ENCODE measurements around the gene JAML. TPM values are rescaled to one million over a fixed set of nuclear protein-coding genes. Genes with fewer than 3 reads are reported as not detected.
"Not testable (repeated sequence)": the region's sequence is repeated elsewhere in the genome, so short reads cannot be mapped to it uniquely, and the experiment has no call there.

JAML gene
- total RNA-seq, 1 experiment from 2014 or later = not detected

DNA sequence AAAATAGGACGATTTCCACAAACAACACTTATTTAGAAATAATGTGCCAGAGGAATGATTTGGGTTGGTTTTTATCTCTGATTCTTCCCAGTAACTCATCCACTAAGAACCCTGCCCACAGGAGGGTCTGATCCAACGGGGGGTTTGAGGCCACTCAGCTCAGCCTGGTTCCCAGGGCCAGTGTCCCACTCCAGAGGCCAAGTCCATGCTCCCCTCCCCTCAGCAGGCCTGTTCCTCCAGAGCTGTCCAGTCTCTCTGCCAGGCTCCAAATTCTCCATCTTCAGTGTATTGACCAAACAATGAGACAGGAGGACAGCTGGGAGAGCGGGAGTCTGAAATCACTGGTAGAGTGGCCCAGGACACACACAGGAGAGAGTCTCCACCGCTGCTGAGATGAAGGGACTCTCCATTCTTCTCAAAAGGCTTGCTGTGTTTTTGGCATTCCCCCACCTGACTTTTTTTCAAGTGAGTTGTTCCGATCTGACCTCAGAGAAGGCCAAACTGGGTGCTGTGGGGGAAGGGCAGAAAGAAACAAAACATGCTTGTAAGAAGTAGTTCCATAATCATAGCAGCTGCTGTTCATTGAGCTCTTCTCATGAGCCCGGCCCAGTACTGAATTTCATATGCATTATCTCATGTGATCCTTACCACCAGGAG, 30.8 kb downstream of the JAML start:
- no peak for DNase-seq (ENCODE audit: low read depth)

DNA sequence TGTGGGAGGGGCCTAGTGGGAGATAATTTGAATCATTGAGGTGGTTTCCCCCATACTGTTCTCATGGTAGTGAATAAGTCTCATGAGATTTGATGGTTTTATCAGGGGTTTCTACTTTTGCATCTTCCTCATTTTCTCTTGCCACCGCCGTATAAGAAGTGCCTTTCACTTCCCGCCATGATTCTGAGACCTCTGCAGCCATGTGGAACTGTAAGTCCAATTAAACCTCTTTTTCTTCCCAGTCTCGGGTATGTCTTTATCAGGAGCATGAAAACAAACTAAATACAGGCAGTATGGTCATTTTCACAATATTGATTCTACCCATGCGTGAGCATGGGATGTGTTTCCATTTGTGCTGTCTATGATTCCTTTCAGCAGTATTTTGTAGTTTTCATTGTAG, 32.0 kb downstream of the JAML start:
- DNase-seq (ENCODE audit: low read depth) = not testable (repeated sequence)

GRCh38 chr11:118190942-118191506, 33.8 kb downstream of the JAML start:
- not testable (repeated sequence) for DNase-seq (ENCODE audit: low read depth)

DNA sequence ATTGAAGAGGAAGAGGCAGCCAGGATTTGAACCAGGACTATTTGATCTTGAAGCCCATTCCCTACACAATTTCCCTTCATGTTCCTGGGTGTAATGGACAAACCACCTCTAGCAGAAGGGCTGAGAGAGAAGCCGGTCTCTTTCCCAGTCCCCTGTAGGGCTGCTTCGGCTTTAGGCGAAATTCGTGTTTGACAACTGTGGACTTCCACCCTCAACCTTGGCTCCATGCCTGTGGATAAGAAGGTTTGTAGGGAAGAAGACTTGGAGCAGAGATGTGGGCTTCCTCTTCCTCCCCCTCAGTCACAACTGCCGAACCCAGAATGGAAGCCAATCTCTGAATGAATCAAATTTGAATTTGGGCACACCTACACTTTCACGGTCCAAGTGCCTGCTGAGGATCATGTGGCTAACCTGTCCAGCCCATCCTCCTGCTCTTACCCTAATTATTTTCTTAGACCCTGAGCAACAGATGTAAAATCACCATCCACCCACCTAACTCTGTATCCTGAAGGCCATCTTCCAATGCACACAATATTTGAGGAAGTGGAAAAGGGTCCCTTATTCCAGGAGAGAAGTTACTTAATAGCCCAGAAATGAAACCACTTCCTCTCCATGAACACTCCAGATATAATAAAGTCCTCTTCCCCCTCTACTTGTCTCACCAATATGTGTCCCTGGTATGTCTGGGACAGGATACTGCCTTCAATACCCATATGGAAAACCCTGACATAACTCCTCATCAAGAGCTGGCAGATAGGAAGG, 38.3 kb downstream of the JAML start:
- no peak for DNase-seq (ENCODE audit: low read depth)

- DNase-seq (ENCODE audit: low read depth) = no peak
These were observed 39.8 kb downstream of the JAML start for GRCh38 chr11:118184784-118185579.

- not testable (repeated sequence) for DNase-seq (ENCODE audit: low read depth)
These were observed 41.1 kb downstream of the JAML start for GRCh38 chr11:118183691-118184090.

- peak; percentile 30 for DNase-seq (ENCODE audit: low read depth)
These were observed 44.5 kb downstream of the JAML start for GRCh38 chr11:118180300-118180703.

- no peak for DNase-seq (ENCODE audit: low read depth)
These were observed 48.1 kb downstream of the JAML start for GRCh38 chr11:118176778-118177134.

DNA sequence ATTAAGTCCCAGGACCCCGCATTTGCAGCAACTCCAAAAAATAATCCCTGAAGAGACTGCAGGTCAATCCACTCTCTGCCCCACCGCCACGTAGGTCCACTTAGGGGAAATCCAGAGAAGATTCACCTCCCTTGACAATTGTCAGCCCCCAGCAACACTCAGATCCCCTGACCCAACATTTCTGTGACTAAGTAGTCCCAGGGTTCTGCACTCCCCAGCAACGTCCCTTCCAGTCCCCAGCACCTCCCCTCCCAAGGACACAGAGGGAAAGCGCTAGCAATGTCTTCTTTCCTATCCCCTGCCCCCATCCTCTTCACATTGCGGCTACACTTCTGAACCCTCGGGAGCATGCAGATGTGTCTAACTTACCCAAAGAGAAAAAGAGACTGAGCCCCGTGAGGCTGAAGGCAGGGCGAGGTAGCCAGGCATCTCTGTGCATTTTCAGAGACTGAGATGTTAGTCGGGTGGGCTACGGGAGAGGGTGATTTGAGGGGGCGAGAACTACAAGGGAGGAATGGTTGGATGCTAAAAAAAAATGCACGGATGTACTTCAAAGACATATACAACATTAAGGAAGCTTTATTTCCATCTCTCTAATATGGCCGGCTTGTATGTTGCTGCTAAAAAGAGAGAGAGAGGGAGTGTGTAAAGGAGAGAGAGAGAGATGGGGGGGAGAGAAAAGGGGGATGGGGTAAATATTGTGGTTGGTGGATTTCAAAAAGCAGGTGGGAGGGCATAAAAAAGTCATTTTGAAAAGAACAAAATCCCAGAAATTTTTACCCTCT, 48.6 kb downstream of the JAML start, which contains the start of gene SCN2B:
TSS of gene SCN2B (minus strand) at position 647 of the 785 bp plus-strand sequence. CDS start at position 439, 208 bp downstream.
- no peak for DNase-seq (ENCODE audit: low read depth)

- DNase-seq (ENCODE audit: low read depth) = peak; percentile 82
These were observed 49.5 kb downstream of the JAML start for GRCh38 chr11:118175031-118175992.

DNA sequence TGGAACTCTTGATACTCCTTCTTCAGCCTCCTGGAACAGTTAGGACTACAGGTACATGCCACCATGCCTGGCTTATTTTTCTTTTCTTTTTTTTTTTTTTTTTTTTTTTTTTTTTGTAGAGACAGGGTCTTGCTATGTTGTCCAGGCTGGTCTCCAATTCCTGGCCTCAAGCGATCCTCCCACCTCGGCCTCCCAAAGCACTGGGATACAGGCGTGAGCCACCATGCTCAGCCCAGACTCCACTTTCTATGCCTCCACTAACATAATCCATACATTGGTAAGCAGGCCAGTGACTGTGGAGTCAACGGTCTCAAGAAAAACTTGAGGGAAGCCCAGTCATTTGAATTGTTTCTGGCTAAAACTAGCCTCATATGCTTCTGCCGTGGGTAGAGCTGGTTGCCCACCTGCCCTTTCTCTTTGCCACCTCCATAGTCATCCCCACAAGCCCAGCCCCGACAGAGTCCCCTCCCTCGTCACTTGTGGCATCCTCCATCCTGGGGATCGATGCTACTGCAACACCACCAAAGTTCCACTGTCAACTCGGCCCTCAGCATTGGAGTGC, 50.7 kb downstream of the JAML start:
- no peak for DNase-seq (ENCODE audit: low read depth)

GRCh38 chr11:118172356-118172755, 52.5 kb downstream of the JAML start:
- no peak for DNase-seq (ENCODE audit: low read depth)

DNA sequence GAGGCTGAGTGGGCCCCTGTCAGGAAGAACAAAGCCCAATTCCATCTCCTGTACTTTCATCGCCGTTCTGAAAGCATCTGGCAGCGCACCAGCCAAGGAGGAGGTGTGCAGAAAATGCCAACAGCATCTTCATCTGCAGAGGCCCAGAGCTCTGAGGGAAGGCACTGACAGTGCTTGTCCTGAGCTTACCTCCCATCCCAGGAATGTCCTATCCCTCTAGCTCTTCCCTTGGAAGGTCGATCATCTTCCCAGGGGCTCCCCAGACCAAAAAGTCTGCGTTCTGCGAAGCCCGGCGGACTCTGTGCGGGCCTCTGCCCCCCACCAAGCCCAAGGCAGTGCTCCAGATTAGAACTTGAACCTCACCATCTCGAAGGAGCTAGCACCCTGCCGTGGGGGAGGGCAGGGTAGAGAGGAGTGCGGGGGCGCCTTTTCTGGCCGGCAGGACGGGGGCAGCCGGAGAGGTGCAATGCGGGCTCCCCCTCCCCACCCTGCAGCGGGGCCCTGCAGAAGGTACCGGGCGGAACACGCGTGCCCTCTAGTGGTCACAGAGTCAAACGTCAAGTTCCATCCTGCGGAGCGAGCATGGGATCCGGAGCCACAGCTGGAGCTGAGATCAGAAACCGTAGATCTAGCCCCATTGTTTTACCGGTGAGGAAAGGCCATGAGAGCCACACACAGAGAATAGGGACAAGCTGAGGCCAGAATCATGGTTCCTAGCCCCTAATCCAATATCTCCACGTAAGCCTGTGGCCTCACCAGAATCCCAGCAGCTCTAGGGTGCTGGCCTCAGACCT, 53.3 kb downstream of the JAML start:
- peak; percentile 48 for DNase-seq (ENCODE audit: low read depth)

DNA sequence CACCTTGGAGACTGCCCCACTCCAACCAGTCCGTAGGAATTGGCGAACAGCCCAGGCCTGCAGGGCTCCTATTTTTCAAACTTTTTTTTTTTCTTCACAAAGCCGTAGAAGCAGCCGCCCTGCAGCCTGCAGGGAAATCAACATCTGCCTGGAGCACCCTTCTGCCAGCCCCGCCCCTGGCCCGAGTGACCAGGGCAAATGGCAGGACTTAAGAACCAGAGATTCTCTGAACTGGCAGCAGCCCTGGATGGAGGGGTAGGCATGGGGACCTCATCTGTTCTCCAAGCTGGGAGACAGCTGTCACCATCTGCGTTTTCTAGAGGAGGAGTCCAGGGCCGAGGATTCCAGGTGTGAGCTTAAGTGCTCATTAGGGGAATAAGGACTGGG, 53.9 kb downstream of the JAML start:
- DNase-seq (ENCODE audit: low read depth) = no peak

DNA sequence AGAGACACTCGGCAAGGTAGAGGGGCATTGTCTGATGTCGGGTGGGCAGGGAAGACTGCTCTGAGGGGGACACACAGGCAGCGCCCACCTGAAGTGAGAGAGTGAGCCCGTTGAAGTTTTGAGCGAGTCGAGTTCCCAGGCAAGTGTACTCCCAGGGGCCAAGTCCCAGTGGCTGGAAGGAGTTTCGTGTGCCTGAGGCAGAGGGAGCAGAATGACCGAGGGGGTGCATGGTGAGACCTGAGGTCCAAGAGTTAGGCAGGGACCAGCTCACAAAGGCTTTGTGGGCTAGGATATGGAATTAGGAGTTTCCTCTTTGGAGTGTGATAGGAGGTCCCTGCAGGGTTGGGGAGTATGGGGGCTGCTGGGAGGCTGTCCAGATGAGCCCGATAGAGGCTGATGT, 54.6 kb downstream of the JAML start:
- no peak for DNase-seq (ENCODE audit: low read depth)

GRCh38 chr11:118169300-118170140, 55.3 kb downstream of the JAML start:
- no peak for DNase-seq (ENCODE audit: low read depth)

GRCh38 chr11:118168751-118169150, 56.1 kb downstream of the JAML start:
- DNase-seq (ENCODE audit: low read depth) = no peak

DNA sequence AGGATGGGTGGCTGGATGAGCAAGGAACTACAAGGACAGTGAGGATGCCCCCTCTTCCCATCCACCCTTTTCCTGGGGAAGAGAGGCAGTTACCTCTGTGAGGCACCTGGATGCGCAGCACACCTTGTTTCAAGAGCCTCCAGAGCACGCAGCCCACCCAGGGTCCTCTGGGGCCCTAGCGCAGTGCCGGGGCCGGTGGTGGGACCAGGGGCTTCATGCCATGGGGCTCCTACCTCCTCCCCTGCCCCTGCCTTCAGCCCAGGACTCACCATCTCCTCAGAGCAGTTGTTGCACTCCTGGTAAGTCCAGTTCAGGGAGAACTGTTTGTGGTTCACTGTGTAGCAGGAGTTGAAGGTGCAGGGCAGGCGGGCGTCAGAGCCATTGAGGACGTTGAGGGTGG, 56.5 kb downstream of the JAML start:
- DNase-seq (ENCODE audit: low read depth) = no peak
